HG03097 (cell line): ENCODE data around the gene STAC3.
A peak's percentile ranks its signal among the peaks of the same experiment; 100 is the strongest.

Experiments used
- ATAC-seq: cut with Tn5 transposase; IDR thresholded peaks from one replicate; pipeline ENCODE4 v1.9.1; 2021; ENCODE audit not compliant: unreplicated experiment, low FRiP score

Gene STAC3

GRCh38 chr12:57213763-57214397, 37.1 kb downstream of the STAC3 start:
- no peak for ATAC-seq

- peak; percentile 40 for ATAC-seq
Measured at GRCh38 chr12:57213058-57213715, 37.8 kb downstream of the STAC3 start.

- no peak for ATAC-seq
Measured at GRCh38 chr12:57212701-57213057, 38.3 kb downstream of the STAC3 start.

GRCh38 chr12:57211791-57212700, 38.9 kb downstream of the STAC3 start:
- no peak for ATAC-seq

- no peak for ATAC-seq
Measured at GRCh38 chr12:57210926-57211692, 39.9 kb downstream of the STAC3 start.

- ATAC-seq, result no peak
Measured at GRCh38 chr12:57210461-57210860, 40.5 kb downstream of the STAC3 start.

GRCh38 chr12:57209916-57210315, 41.1 kb downstream of the STAC3 start:
- no peak for ATAC-seq

- no peak for ATAC-seq
Measured at GRCh38 chr12:57208631-57209282, 42.2 kb downstream of the STAC3 start.

- ATAC-seq, result no peak
Measured at GRCh38 chr12:57207731-57208630, 43.0 kb downstream of the STAC3 start.

GRCh38 chr12:57205931-57206330, 45.1 kb downstream of the STAC3 start:
- ATAC-seq, result no peak

GRCh38 chr12:57205186-57205585, 45.8 kb downstream of the STAC3 start:
- ATAC-seq, result no peak

- no peak for ATAC-seq
Measured at GRCh38 chr12:57204454-57204853, 46.5 kb downstream of the STAC3 start.

GRCh38 chr12:57203791-57204190, 47.2 kb downstream of the STAC3 start:
- no peak for ATAC-seq

GRCh38 chr12:57203201-57203600, 47.8 kb downstream of the STAC3 start:
- ATAC-seq, result no peak

GRCh38 chr12:57202321-57202720, 48.7 kb downstream of the STAC3 start:
- no peak for ATAC-seq

GRCh38 chr12:57201631-57202030, 49.4 kb downstream of the STAC3 start:
- ATAC-seq, result no peak

- no peak for ATAC-seq
Measured at GRCh38 chr12:57201219-57201618, 49.8 kb downstream of the STAC3 start.

- no peak for ATAC-seq
Measured at GRCh38 chr12:57200497-57200896, 50.5 kb downstream of the STAC3 start.

GRCh38 chr12:57199191-57199590, 51.8 kb downstream of the STAC3 start:
- ATAC-seq, result no peak
